Liver (tissue), 3 donors: ENCODE measurements around the gene CAVIN4.

Experiments used
- ATF3 ChIP-seq: IDR thresholded peaks from 2 replicates; pipeline ENCODE4 v1.6.1; 2016; ENCODE audit warnings: antibody characterized with exemption
- EGR1 ChIP-seq, 2 donors: IDR thresholded peaks; 2 replicates each; pipeline ENCODE4 v1.6.1; 2016 to 2018; ENCODE audit warnings: antibody characterized with exemption in 2 of 2, low read depth in 2 of 2
- FOXA1 ChIP-seq: IDR thresholded peaks from 2 replicates; pipeline ENCODE4 v1.6.1; 2016; ENCODE audit warnings: antibody characterized with exemption
- GABPA ChIP-seq, 2 donors: IDR thresholded peaks in 1 of 2; conservative IDR thresholded peaks in 1 of 2; 2 replicates each; pipeline ENCODE4 v1.6.1; 2016; ENCODE audit warnings: antibody characterized with exemption in 2 of 2, mild to moderate bottlenecking in 1 of 2, moderate library complexity in 1 of 2
- HNF4A ChIP-seq, 2 donors: conservative IDR thresholded peaks; 2 replicates each; pipeline ENCODE4 v1.6.1; 2016; ENCODE audit warnings: antibody characterized with exemption in 2 of 2, mild to moderate bottlenecking in 2 of 2
- JUND ChIP-seq, 2 donors: IDR thresholded peaks; 2 replicates each; pipeline ENCODE4 v1.6.1; 2016; ENCODE audit warnings: antibody characterized with exemption in 2 of 2
- RAD21 ChIP-seq, 2 donors: IDR thresholded peaks; 2 replicates each; pipeline ENCODE4 v1.6.1; 2016; ENCODE audit warnings: antibody characterized with exemption in 2 of 2, mild to moderate bottlenecking in 2 of 2
- REST ChIP-seq: IDR thresholded peaks from 2 replicates; pipeline ENCODE4 v1.6.1; 2016; ENCODE audit warnings: antibody characterized with exemption, mild to moderate bottlenecking
- RXRA ChIP-seq, 2 donors: IDR thresholded peaks; 2 replicates each; pipeline ENCODE4 v1.6.1; 2017 to 2018; ENCODE audit warnings: antibody characterized with exemption in 2 of 2, mild to moderate bottlenecking in 1 of 2
- SP1 ChIP-seq: IDR thresholded peaks from 2 replicates; pipeline ENCODE4 v1.6.1; 2018; ENCODE audit warnings: antibody characterized with exemption, mild to moderate bottlenecking
- TAF1 ChIP-seq: conservative IDR thresholded peaks from 2 replicates; pipeline ENCODE4 v1.6.1; 2016; ENCODE audit warnings: antibody characterized with exemption, mild to moderate bottlenecking
- ZBTB33 ChIP-seq: IDR thresholded peaks from 2 replicates; pipeline ENCODE4 v1.6.1; 2016; ENCODE audit warnings: antibody characterized with exemption
- TF ChIP-seq, protein P1 (sequence below): fragments of 150-350 bp; IDR thresholded peaks from 2 replicates; pipeline ENCODE4 v1.5.1; 2017; ENCODE audit warnings: improper control_type of control experiment, low read depth, low read length; ENCODE audit not compliant: missing input control
- TF ChIP-seq, protein P2 (sequence below): IDR thresholded peaks from 2 replicates; pipeline ENCODE4 v1.6.1; 2016; ENCODE audit warnings: antibody characterized with exemption
- donor health status: healthy.
- donor health status: healthy.

- TF ChIP-seq GABPA (IDR thresholded peaks at IDR 0.05 in 1 of 2, conservative IDR thresholded peaks at IDR 0.05 in 1 of 2) (no peak), FOXA1 (no peak), JUND (IDR thresholded peaks at IDR 0.05) (no peak), ATF3 (no peak), RXRA (IDR thresholded peaks at IDR 0.05) (no peak), TAF1 (no peak), SP1 (no peak), RAD21 (IDR thresholded peaks at IDR 0.05) (no peak), EGR1 (IDR thresholded peaks at IDR 0.05; ENCODE audit: low read depth in 2 of 2) (no peak), ZBTB33 (no peak), REST (no peak), HNF4A (conservative IDR thresholded peaks at IDR 0.05) (no peak)
- TF ChIP-seq, protein P1, sequence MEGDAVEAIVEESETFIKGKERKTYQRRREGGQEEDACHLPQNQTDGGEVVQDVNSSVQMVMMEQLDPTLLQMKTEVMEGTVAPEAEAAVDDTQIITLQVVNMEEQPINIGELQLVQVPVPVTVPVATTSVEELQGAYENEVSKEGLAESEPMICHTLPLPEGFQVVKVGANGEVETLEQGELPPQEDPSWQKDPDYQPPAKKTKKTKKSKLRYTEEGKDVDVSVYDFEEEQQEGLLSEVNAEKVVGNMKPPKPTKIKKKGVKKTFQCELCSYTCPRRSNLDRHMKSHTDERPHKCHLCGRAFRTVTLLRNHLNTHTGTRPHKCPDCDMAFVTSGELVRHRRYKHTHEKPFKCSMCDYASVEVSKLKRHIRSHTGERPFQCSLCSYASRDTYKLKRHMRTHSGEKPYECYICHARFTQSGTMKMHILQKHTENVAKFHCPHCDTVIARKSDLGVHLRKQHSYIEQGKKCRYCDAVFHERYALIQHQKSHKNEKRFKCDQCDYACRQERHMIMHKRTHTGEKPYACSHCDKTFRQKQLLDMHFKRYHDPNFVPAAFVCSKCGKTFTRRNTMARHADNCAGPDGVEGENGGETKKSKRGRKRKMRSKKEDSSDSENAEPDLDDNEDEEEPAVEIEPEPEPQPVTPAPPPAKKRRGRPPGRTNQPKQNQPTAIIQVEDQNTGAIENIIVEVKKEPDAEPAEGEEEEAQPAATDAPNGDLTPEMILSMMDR, result no peak
- TF ChIP-seq, protein P2, sequence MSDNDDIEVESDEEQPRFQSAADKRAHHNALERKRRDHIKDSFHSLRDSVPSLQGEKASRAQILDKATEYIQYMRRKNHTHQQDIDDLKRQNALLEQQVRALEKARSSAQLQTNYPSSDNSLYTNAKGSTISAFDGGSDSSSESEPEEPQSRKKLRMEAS, result no peak
These were observed 2.9 kb upstream of the CAVIN4 start for GRCh38 chr9:100575006-100575405.
